CD4-positive, alpha-beta memory T cell (primary cell): ENCODE measurements around the gene CCDC102B. TPM values are rescaled to one million over a fixed set of nuclear protein-coding genes. Genes with fewer than 3 reads are reported as not detected.

Source experiments
- polyA plus RNA-seq, 2 donors: library from polyadenylated mRNA; unstranded; fragments of 300-500 nt; fragmentation: Illumina TruSeq; gene quantifications; one replicate each; pipeline ENCODE4 v1.2.3, GENCODE V29; 2021
- total RNA-seq, 2 experiments: library from RNA; stranded (reverse); gene quantifications; one replicate each; pipeline ENCODE4 v1.2.3, GENCODE V29; 2021

The CCDC102B gene
- total and polyA plus RNA-seq, 4 experiments from 2014 or later: 2.7 to 4.9 (median 4.0) TPM

Other genes starting within 250 kb of the CCDC102B start
- gene TMX3, start 83.0 kb upstream of the CCDC102B start, total RNA-seq: 10 to 100 TPM; 67.1 to 73.6 TPM
- 10 to 100 TPM; 19.2 to 20.4 TPM for gene TMX3, start 83.0 kb upstream of the CCDC102B start, polyA plus RNA-seq